ENCODE measurements around the gene CATSPERB.

GRCh38 chr14:91681893-91682563, 49.9 kb downstream of the CATSPERB start:
- TF ChIP-seq POLR2A (IDR thresholded peaks at IDR 0.05) (no peak), CTCF (IDR thresholded peaks at IDR 0.05) (no peak)
